Endodermal cell (in vitro differentiated cells): Measurements from ENCODE around the gene ZNF503. TPM values are rescaled to one million over a fixed set of nuclear protein-coding genes. Genes with fewer than 3 reads are reported as not detected.

Source experiments
- DNase-seq: peaks from one replicate; pipeline ENCODE4 v3.0.0-alpha.2; 2017
- H3K27ac ChIP-seq: 2 replicates; pipeline ENCODE4 v1.5.1; 2013; ENCODE audit warnings: mild to moderate bottlenecking, low read depth, low read length, moderate library complexity
- H3K27me3 ChIP-seq: 2 replicates; pipeline ENCODE4 v1.6.1; 2013; ENCODE audit warnings: mild to moderate bottlenecking, low read length, moderate library complexity; ENCODE audit not compliant: insufficient read depth, control insufficient read depth, poor library complexity, severe bottlenecking
- H3K36me3 ChIP-seq: 2 replicates; pipeline ENCODE4 v1.7.0; 2013; ENCODE audit warnings: mild to moderate bottlenecking, low read length, moderate library complexity; ENCODE audit not compliant: control insufficient read depth, insufficient read depth
- H3K4me1 ChIP-seq: one replicate; pipeline ENCODE4 v1.7.0; 2013; ENCODE audit warnings: low read length; ENCODE audit not compliant: control insufficient read depth, insufficient read depth
- H3K4me3 ChIP-seq: 2 replicates; pipeline ENCODE4 v1.5.1; 2013; ENCODE audit warnings: mild to moderate bottlenecking, low read length, moderate library complexity
- H3K9ac ChIP-seq: 2 replicates; pipeline ENCODE4 v1.6.1; 2013; ENCODE audit warnings: mild to moderate bottlenecking, low read length, moderate library complexity; ENCODE audit not compliant: poor library complexity, severe bottlenecking; ENCODE audit errors: extremely low read depth
- H3K9me3 ChIP-seq: 2 replicates; pipeline ENCODE4 v1.6.1; 2013; ENCODE audit warnings: mild to moderate bottlenecking, low read length, moderate library complexity; ENCODE audit not compliant: control insufficient read depth
- H3K27ac Mint-ChIP-seq: 2 replicates; pipeline ENCODE4 v1.8.0; 2020; ENCODE audit warnings: mixed read lengths
- H3K27me3 Mint-ChIP-seq: 2 replicates; pipeline ENCODE4 v1.8.0; 2021; ENCODE audit warnings: mild to moderate bottlenecking, mixed read lengths; ENCODE audit not compliant: insufficient read depth
- H3K36me3 Mint-ChIP-seq: 2 replicates; pipeline ENCODE4 v1.8.0; 2020; ENCODE audit warnings: low read depth, mixed read lengths
- H3K4me1 Mint-ChIP-seq: 2 replicates; pipeline ENCODE4 v1.8.0; 2020; ENCODE audit warnings: mixed read lengths
- H3K4me3 Mint-ChIP-seq: 2 replicates; pipeline ENCODE4 v1.8.0; 2020; ENCODE audit warnings: mild to moderate bottlenecking, moderate library complexity, mixed read lengths
- H3K9me3 Mint-ChIP-seq: 2 replicates; pipeline ENCODE4 v1.8.0; 2020; ENCODE audit warnings: mild to moderate bottlenecking, mixed read lengths
- WGBS, 2 experiments: methylation state at CpG; one replicate each; pipeline versions ENCODE4 v1.1.5 to v1.1.7; 2013; ENCODE audit warnings: missing lambda C conversion rate in 2 of 2, mixed read lengths in 1 of 2; ENCODE audit not compliant: insufficient coverage in 1 of 2, insufficient read length in 1 of 2; 5-methylcytosine and 5-hydroxymethylcytosine counted together
- total RNA-seq, 2 donors: library from RNA; stranded (reverse); fragmentation: NEBNext Ultra II Directional in 1 of 2; extraction: Animal tissue kit (Norgen Biotek cat#: 25700) in 1 of 2; gene quantifications; 2 replicates in 1 of 2; 3 replicates in 1 of 2; pipeline ENCODE4 v1.2.1, GENCODE V29; 2021
- TF ChIP-seq, protein P1 (sequence below): fragments of 200-600 bp; sonication (generic); conservative IDR thresholded peaks from 2 replicates; pipeline ENCODE4 v1.5.0; 2021; ENCODE audit warnings: antibody characterized with exemption, mild to moderate bottlenecking

The ZNF503 gene
- total RNA-seq, 2 donors from 2014 or later: 0.40 to 1.1 TPM

DNA sequence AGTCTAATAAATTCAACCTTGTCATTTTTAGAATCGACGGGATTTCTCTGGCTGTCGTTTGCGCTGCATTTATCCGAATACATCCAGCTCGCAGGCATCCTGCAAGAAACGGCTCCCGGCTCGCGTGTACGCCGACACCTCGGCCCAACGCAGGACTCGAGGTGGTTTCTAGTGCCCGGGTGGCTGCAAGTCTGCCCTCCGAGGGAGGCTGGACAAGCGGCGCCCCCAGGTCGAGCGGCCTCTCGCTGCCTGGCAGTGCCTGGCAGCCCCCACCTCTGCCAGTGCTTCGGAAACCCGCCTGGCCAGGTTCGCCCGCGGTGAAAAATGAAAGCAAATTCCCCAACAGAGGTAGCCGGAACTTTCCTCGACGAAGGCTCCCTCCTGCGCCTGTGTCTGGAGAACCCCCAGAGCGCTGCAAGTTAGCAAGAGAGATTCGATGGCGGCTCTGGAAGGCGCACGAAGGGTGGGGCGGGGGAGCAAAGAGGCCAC, 5.7 kb upstream of the ZNF503 start:
- H3K9me3 ChIP-seq: no peaks in the 10 kb centered on the region
- peak overlapping the region; percentile 78 for H3K4me3 ChIP-seq
- H3K4me1 Mint-ChIP-seq: peaks cover 40% of the 10 kb centered on the region
- H3K27me3 Mint-ChIP-seq: peaks cover 91% of the 10 kb centered on the region
- no peaks in the 10 kb centered on the region for H3K36me3 ChIP-seq
- H3K36me3 Mint-ChIP-seq: no peaks in the 10 kb centered on the region
- peak overlapping the region; percentile 73 for H3K27ac ChIP-seq
- H3K27ac Mint-ChIP-seq: no peak overlapping the region
- 4 to 6% methylated on average over 23 to 37 of the region's 37 CpGs for WGBS, 2 experiments
- TF ChIP-seq, protein P1, sequence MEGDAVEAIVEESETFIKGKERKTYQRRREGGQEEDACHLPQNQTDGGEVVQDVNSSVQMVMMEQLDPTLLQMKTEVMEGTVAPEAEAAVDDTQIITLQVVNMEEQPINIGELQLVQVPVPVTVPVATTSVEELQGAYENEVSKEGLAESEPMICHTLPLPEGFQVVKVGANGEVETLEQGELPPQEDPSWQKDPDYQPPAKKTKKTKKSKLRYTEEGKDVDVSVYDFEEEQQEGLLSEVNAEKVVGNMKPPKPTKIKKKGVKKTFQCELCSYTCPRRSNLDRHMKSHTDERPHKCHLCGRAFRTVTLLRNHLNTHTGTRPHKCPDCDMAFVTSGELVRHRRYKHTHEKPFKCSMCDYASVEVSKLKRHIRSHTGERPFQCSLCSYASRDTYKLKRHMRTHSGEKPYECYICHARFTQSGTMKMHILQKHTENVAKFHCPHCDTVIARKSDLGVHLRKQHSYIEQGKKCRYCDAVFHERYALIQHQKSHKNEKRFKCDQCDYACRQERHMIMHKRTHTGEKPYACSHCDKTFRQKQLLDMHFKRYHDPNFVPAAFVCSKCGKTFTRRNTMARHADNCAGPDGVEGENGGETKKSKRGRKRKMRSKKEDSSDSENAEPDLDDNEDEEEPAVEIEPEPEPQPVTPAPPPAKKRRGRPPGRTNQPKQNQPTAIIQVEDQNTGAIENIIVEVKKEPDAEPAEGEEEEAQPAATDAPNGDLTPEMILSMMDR: no peak
- peak; percentile 80 for DNase-seq
- H3K9me3 Mint-ChIP-seq: no peaks in the 10 kb centered on the region
- peaks cover 89% of the 10 kb centered on the region for H3K27me3 ChIP-seq
- peaks cover 5% of the 10 kb centered on the region for H3K4me1 ChIP-seq
- peak overlapping the region; percentile 73 for H3K4me3 Mint-ChIP-seq
- no peak overlapping the region for H3K9ac ChIP-seq

DNA sequence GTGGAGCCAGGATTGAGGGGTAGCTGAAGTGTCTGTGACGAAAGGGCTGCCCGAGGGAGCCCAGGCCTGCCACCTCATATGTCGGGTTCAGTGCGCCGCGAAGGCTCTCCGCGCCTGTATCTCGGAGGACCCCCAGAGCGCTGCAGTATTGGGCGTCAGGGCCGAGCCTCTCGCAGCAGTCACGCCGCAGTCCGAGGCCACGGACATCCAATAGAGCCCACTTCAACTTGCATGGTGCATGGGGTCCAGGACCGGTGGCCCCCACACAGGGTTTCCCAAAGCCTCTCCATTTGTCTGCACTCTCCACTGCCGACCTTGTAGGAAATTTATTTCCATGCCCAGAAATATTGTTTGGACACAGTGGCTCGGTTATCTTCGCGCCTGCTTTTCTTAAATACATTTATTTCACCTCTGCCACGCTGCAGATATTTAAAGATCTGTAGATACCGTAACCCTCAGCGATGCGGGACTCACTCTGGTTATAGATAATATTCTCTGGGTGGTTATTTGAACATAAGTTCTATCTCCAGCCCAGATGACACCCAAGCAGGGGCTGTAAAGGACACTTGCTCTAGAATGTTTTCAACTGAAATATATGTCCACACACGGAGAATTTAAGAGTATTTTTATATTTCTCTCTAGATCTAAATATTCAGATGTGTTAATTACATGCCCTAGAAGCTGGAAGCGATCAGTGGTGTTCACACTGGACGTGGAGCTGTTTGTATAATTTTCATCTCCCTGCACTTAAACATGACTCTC, 5.1 kb upstream of the ZNF503 start:
- DNase-seq: peak; percentile 71
- Mint-ChIP-seq H3K27me3 (peaks cover 90% of the 10 kb centered on the region), H3K4me1 (peaks cover 40% of the 10 kb centered on the region)

DNA sequence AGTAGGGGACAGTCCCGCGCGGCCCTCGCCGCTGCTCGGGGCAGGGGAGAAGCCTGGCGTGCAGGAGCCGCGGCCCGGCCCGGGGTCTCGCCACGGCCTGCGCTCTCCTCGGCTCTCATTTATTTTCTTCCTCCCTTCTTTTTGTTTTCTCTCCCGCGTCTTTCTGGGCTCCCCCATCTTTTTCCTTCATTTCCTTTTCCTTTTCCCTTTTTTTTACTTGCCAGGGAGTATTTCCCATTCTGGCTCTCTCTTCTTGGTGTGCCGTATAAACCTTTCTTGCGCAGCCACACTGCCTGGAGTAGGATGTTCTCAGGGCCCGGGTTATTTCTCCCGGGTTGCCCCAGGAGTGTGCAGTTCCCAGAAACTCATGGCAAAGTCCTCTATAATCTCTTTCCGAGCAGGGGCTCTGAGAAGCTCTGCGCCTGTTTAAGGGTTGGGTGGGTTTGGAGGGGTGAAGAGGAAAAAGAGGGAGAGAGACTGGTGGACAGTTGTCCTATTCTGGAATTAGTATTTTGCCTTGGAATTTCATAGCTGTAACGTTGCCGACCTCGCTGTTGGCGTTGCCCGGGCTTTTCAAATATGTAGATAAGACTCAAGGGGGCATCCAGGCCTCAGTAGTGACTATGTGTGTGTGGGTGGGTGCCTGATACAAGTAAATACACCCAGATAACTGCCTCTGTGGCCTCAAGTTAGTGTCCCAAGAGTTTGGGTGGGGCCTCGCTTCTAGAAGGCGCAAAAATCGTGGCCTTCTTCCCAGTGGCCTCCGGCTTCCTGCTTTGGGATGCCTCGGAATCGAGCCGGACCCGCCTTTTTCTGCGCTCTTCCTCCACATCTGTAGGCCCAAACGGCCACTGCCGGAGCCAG, 4.3 kb upstream of the ZNF503 start:
- peak; percentile 56 for DNase-seq
- no peak overlapping the region for H3K27ac Mint-ChIP-seq
- H3K36me3 ChIP-seq: no peaks in the 10 kb centered on the region

More for the DNA sequence above, 5.1 kb upstream of the ZNF503 start:
- WGBS, 2 experiments: 11 to 15% methylated on average over 11 to 29 of the region's 29 CpGs
- Mint-ChIP-seq H3K27ac (no peak overlapping the region), H3K9me3 (no peaks in the 10 kb centered on the region), H3K36me3 (no peaks in the 10 kb centered on the region), H3K4me3 (no peak overlapping the region)
- Histone ChIP-seq H3K27ac (no peak overlapping the region), H3K9ac (no peak overlapping the region), H3K4me3 (no peak overlapping the region), H3K4me1 (peaks cover 5% of the 10 kb centered on the region), H3K27me3 (peaks cover 86% of the 10 kb centered on the region), H3K36me3 (no peaks in the 10 kb centered on the region), H3K9me3 (no peaks in the 10 kb centered on the region)
- TF ChIP-seq, protein P1: no peak

More for the DNA sequence above, 4.3 kb upstream of the ZNF503 start:
- 8 to 13% methylated on average over 15 to 39 of the region's 39 CpGs for WGBS, 2 experiments
- Mint-ChIP-seq H3K36me3 (no peaks in the 10 kb centered on the region), H3K4me1 (peaks cover 40% of the 10 kb centered on the region), H3K9me3 (no peaks in the 10 kb centered on the region), H3K4me3 (peak overlapping the region; percentile 61), H3K27me3 (peaks cover 85% of the 10 kb centered on the region)
- peak overlapping the region; percentile 45 for H3K27ac ChIP-seq
- peaks cover 81% of the 10 kb centered on the region for H3K27me3 ChIP-seq
- no peaks in the 10 kb centered on the region for H3K9me3 ChIP-seq
- peaks cover 5% of the 10 kb centered on the region for H3K4me1 ChIP-seq
- no peak overlapping the region for H3K9ac ChIP-seq
- TF ChIP-seq, protein P1: no peak
- no peak overlapping the region for H3K4me3 ChIP-seq
